ENCODE data around the gene ARHGAP19. TPM values are rescaled to one million over a fixed set of nuclear protein-coding genes. Genes with fewer than 3 reads are reported as not detected.

ARHGAP19 gene
- total RNA-seq, 1 experiment from 2014 or later = 33.2 TPM

DNA sequence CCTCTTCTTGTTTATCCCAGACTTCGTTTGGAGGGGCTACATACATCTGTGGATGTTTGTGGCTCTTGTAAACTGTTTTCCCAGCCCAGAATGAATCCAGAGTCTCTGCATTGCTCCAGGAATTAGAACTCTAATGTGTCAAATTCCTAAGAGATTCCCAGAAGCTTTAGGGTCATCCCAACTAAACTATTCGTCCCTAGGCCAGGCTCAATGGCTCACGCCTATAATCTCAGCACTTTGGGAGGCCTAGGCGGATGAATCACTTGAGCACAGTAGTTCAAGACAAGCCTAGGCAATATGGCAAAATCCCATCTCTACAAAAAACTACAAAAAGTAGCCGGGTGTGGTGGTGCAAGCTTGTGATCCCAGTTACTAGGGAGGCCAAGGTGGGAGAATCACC lies 28.5 kb downstream of the ARHGAP19 start:
- no peaks in the 10 kb centered on the region for H3K27me3 Mint-ChIP-seq (ENCODE audit: low read depth)
- TF ChIP-seq, protein P1, sequence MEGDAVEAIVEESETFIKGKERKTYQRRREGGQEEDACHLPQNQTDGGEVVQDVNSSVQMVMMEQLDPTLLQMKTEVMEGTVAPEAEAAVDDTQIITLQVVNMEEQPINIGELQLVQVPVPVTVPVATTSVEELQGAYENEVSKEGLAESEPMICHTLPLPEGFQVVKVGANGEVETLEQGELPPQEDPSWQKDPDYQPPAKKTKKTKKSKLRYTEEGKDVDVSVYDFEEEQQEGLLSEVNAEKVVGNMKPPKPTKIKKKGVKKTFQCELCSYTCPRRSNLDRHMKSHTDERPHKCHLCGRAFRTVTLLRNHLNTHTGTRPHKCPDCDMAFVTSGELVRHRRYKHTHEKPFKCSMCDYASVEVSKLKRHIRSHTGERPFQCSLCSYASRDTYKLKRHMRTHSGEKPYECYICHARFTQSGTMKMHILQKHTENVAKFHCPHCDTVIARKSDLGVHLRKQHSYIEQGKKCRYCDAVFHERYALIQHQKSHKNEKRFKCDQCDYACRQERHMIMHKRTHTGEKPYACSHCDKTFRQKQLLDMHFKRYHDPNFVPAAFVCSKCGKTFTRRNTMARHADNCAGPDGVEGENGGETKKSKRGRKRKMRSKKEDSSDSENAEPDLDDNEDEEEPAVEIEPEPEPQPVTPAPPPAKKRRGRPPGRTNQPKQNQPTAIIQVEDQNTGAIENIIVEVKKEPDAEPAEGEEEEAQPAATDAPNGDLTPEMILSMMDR (conservative IDR thresholded peaks at IDR 0.05) = no peak
- H3K23ac ChIP-seq (ENCODE audit: insufficient read length, low read depth, low read length) = no peak overlapping the region
- H3K79me2 ChIP-seq (ENCODE audit: insufficient read depth, low read length) = no peaks in the 10 kb centered on the region; the same call in 1 of the 2 replicates
- H3K27ac Mint-ChIP-seq = 0 out of 7 replicates have a peak overlapping the region, but pooled peaks of 1 of the 3 experiments have one; percentile 42
- WGBS (ENCODE audit: extremely low coverage, insufficient read length, low lambda C conversion rate) = no CpG with 5 or more reads among the region's 5 CpGs
- H2BK12ac ChIP-seq (ENCODE audit: insufficient read length, low read depth, low read length) = no peak overlapping the region
- no peak overlapping the region for H4K8ac ChIP-seq (replicated peaks; ENCODE audit: insufficient read length, low read depth, low read length)
- H3K56ac ChIP-seq (ENCODE audit: insufficient read length, low read depth, low read length) = no peak overlapping the region
- peaks cover 0 to 3% of the 10 kb centered on the region in 2 experiments; a peak in 1 of 5 replicates for H3K9me3 Mint-ChIP-seq
- no peak overlapping the region for H4K91ac ChIP-seq (ENCODE audit: insufficient read length, low read depth, low read length)
- H3K4me1 ChIP-seq (ENCODE audit: insufficient read depth, low read length) = no peaks in the 10 kb centered on the region
- no peaks in the 10 kb centered on the region for H4K20me1 ChIP-seq (ENCODE audit: control insufficient read depth, insufficient read depth, insufficient read length)
- no peak overlapping the region for H2AK5ac ChIP-seq (ENCODE audit: insufficient read length, low read length)
- H4K5ac ChIP-seq (ENCODE audit: insufficient read length, low read depth, low read length) = no peak overlapping the region
- H2BK5ac ChIP-seq (ENCODE audit: insufficient read length, low read length) = no peak overlapping the region
- no peak overlapping the region for H3K4ac ChIP-seq (ENCODE audit: low read depth, low read length)
- H2BK20ac ChIP-seq (ENCODE audit: low read depth, low read length, poor library complexity, severe bottlenecking) = no peak overlapping the region
- no peaks in the 10 kb centered on the region for H3K9me3 ChIP-seq (ENCODE audit: control insufficient read depth, low read depth, low read length)
- H2AFZ ChIP-seq (ENCODE audit: low read length) = no peak overlapping the region
- H3T11ph ChIP-seq (ENCODE audit: low read length) = no peak overlapping the region
- no peak for DNase-seq
- no peak overlapping the region for H3K14ac ChIP-seq (ENCODE audit: insufficient read depth, low read length)
- H3K18ac ChIP-seq (ENCODE audit: insufficient read length, low read depth, low read length) = no peak overlapping the region
- no peak overlapping the region for H3K4me3 Mint-ChIP-seq
- H3K23me2 ChIP-seq (ENCODE audit: insufficient read length, low read depth, low read length, poor library complexity, severe bottlenecking) = no peaks in the 10 kb centered on the region
- H2BK120ac ChIP-seq (ENCODE audit: low read depth, low read length, poor library complexity, severe bottlenecking) = no peak overlapping the region
- H3K27ac ChIP-seq (ENCODE audit: insufficient read length, low read depth, low read length) = no peak overlapping the region
- H2BK15ac ChIP-seq (ENCODE audit: low read depth, low read length) = no peak overlapping the region
- no peak overlapping the region for H3K9ac ChIP-seq (ENCODE audit: extremely low read depth, insufficient read length, low read length)
- peaks cover 13 to 46% (median 34%) of the 10 kb centered on the region in 3 experiments; a peak in 6 of 7 replicates for H3K36me3 Mint-ChIP-seq (ENCODE audit: insufficient read depth in 1 of 3, low read depth in 3 of 3)
- H3K4me1 Mint-ChIP-seq = peaks cover 18 to 27% of the 10 kb centered on the region in 2 experiments
- no peaks in the 10 kb centered on the region for H3K79me1 ChIP-seq (ENCODE audit: insufficient read depth, low read depth, low read length, poor library complexity, severe bottlenecking)
- H3K27me3 ChIP-seq (ENCODE audit: insufficient read depth, low read length) = no peaks in the 10 kb centered on the region
- no peak overlapping the region for H3K4me2 ChIP-seq (ENCODE audit: insufficient read depth, insufficient read length, low read length)
